HEK293 (cell line): ENCODE data around the gene THSD4.

Source experiments
- BCL11B ChIP-seq: fragments of 450-650 bp; formaldehyde crosslinking; IDR thresholded peaks from 2 replicates; pipeline ENCODE4 v1.5.1; 2016; ENCODE audit warnings: low read depth, missing biosample characterization, missing genetic modification characterization
- HOXA7 ChIP-seq: sonication (generic); formaldehyde crosslinking; IDR thresholded peaks from 2 replicates; pipeline ENCODE4 v1.8.1; 2022; ENCODE audit warnings: missing genetic modification reagents, borderline replicate concordance
- HOXC10 ChIP-seq: sonication (generic); formaldehyde crosslinking; IDR thresholded peaks from 2 replicates; pipeline ENCODE4 v1.8.1; 2023; ENCODE audit warnings: mild to moderate bottlenecking, missing genetic modification reagents
- KLF1 ChIP-seq: fragments of 450-650 bp; formaldehyde crosslinking; IDR thresholded peaks from 2 replicates; pipeline ENCODE4 v1.5.1; 2016; ENCODE audit warnings: missing biosample characterization, missing genetic modification characterization
- MYNN ChIP-seq: fragments of 450-650 bp; formaldehyde crosslinking; IDR thresholded peaks from 2 replicates; pipeline ENCODE4 v1.5.1; 2016; ENCODE audit warnings: missing biosample characterization, missing genetic modification characterization, borderline replicate concordance
- REPIN1 ChIP-seq: fragments of 450-650 bp; formaldehyde crosslinking; IDR thresholded peaks from 2 replicates; pipeline ENCODE4 v1.5.1; 2017; ENCODE audit warnings: missing biosample characterization, missing genetic modification characterization, low read depth
- WT1 ChIP-seq: fragments of 450-650 bp; formaldehyde crosslinking; IDR thresholded peaks from 2 replicates; pipeline ENCODE4 v1.5.1; 2016; ENCODE audit warnings: missing biosample characterization, missing genetic modification characterization
- ZBTB48 ChIP-seq: fragments of 450-650 bp; formaldehyde crosslinking; IDR thresholded peaks from 2 replicates; pipeline ENCODE4 v1.5.1; 2016; ENCODE audit warnings: missing biosample characterization, missing genetic modification characterization
- ZFHX2 ChIP-seq: fragments of 450-650 bp; formaldehyde crosslinking; conservative IDR thresholded peaks from 2 replicates; pipeline ENCODE4 v1.5.1; 2016; ENCODE audit warnings: missing biosample characterization, missing genetic modification characterization
- ZNF335 ChIP-seq: fragments of 450-650 bp; formaldehyde crosslinking; conservative IDR thresholded peaks from 2 replicates; pipeline ENCODE4 v1.5.1; 2016; ENCODE audit warnings: missing biosample characterization, missing genetic modification characterization
- ZNF426 ChIP-seq: fragments of 450-650 bp; formaldehyde crosslinking; IDR thresholded peaks from 2 replicates; pipeline ENCODE4 v1.5.1; 2017; ENCODE audit warnings: missing biosample characterization, missing genetic modification characterization, mild to moderate bottlenecking, inconsistent platforms, moderate library complexity
- ZNF501 ChIP-seq: fragments of 450-650 bp; formaldehyde crosslinking; IDR thresholded peaks from 2 replicates; pipeline ENCODE4 v1.5.1; 2016; ENCODE audit warnings: missing biosample characterization, missing genetic modification characterization
- ZNF529 ChIP-seq: fragments of 450-650 bp; formaldehyde crosslinking; IDR thresholded peaks from 2 replicates; pipeline ENCODE4 v1.5.1; 2017; ENCODE audit warnings: missing genetic modification characterization, missing biosample characterization; ENCODE audit not compliant: insufficient replicate concordance
- ZNF600 ChIP-seq: fragments of 450-650 bp; formaldehyde crosslinking; IDR thresholded peaks from 2 replicates; pipeline ENCODE4 v1.5.1; 2016; ENCODE audit warnings: missing biosample characterization, missing genetic modification characterization
- ZNF776 ChIP-seq: fragments of 450-650 bp; formaldehyde crosslinking; IDR thresholded peaks from 2 replicates; pipeline ENCODE4 v1.5.0; 2017; ENCODE audit warnings: missing biosample characterization, missing genetic modification characterization, borderline replicate concordance
- ZNF830 ChIP-seq: fragments of 450-650 bp; IDR thresholded peaks from 2 replicates; pipeline ENCODE4 v1.5.0; 2018; ENCODE audit warnings: missing biosample characterization, missing genetic modification characterization, low read depth, mild to moderate bottlenecking, moderate library complexity
- ZNF843 ChIP-seq: fragments of 450-650 bp; formaldehyde crosslinking; IDR thresholded peaks from 2 replicates; pipeline ENCODE4 v1.5.1; 2016; ENCODE audit warnings: missing biosample characterization, missing genetic modification characterization
- TF ChIP-seq, protein P1 (sequence below): fragments of 450-650 bp; formaldehyde crosslinking; IDR thresholded peaks from 2 replicates; pipeline ENCODE4 v1.5.1; 2017; ENCODE audit warnings: missing biosample characterization, missing genetic modification characterization
- TF ChIP-seq, protein P2 (sequence below): fragments of 450-650 bp; formaldehyde crosslinking; IDR thresholded peaks from 2 replicates; pipeline ENCODE4 v1.5.1; 2016; ENCODE audit warnings: missing biosample characterization, missing genetic modification characterization, borderline replicate concordance
- TF ChIP-seq, protein P3 (sequence below): fragments of 450-650 bp; formaldehyde crosslinking; IDR thresholded peaks from 2 replicates; pipeline ENCODE4 v1.5.1; 2016; ENCODE audit warnings: missing biosample characterization, missing genetic modification characterization
- TF ChIP-seq, protein P4 (sequence below): fragments of 450-650 bp; formaldehyde crosslinking; IDR thresholded peaks from 2 replicates; pipeline ENCODE4 v1.5.1; 2016; ENCODE audit warnings: missing biosample characterization, missing genetic modification characterization
- TF ChIP-seq, protein P5 (sequence below): fragments of 450-650 bp; formaldehyde crosslinking; IDR thresholded peaks from 2 replicates; pipeline ENCODE4 v1.5.1; 2016; ENCODE audit warnings: missing biosample characterization, missing genetic modification characterization
- TF ChIP-seq, protein P6 (sequence below): fragments of 450-650 bp; formaldehyde crosslinking; IDR thresholded peaks from 2 replicates; pipeline ENCODE4 v1.5.1; 2016; ENCODE audit warnings: missing biosample characterization, missing genetic modification characterization
- TF ChIP-seq, protein P7 (sequence below): fragments of 450-650 bp; formaldehyde crosslinking; IDR thresholded peaks from 2 replicates; pipeline ENCODE4 v1.5.1; 2016; ENCODE audit warnings: missing biosample characterization, missing genetic modification characterization, borderline replicate concordance

Gene THSD4

DNA sequence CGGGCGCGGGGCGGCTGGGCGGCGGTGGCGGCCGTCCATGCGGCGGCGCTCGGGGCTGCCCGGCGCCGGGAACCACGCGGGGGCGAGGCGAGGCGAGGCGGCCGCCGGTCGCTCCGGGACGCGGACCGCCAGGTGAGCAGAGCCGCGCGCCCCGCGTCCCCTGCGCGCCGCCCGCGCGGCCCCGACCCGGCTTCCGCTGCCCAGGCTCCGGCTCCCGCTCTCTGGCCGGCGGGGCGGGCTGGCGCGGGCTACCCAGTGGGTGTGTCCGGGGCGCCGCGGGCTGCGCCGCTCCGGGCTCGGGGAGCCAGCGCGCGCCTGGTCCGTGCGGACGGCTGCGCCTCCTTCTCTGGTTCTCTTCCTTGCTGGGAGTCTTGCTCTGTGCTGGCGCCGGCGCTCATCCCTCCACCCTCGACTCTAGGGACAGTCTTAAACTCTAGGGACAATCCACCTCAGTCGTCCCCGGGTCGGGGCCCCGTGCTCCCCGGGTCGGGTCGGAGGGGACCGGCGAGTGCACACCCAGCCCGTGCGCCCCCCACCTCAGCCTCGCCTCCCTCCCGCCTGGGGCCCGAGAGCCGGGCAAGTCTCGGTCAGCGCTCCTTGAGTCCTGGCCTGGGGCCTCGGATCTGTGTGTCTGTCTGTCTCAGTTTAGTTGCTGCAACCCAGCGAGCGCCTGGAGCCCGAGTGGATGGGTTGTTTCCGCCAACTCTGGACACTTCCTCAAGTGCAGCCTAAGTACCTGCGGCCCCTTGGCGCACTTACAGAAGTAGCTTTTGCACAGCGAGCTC, 488 bp downstream of the THSD4 start (continued):
- TF ChIP-seq, protein P1, sequence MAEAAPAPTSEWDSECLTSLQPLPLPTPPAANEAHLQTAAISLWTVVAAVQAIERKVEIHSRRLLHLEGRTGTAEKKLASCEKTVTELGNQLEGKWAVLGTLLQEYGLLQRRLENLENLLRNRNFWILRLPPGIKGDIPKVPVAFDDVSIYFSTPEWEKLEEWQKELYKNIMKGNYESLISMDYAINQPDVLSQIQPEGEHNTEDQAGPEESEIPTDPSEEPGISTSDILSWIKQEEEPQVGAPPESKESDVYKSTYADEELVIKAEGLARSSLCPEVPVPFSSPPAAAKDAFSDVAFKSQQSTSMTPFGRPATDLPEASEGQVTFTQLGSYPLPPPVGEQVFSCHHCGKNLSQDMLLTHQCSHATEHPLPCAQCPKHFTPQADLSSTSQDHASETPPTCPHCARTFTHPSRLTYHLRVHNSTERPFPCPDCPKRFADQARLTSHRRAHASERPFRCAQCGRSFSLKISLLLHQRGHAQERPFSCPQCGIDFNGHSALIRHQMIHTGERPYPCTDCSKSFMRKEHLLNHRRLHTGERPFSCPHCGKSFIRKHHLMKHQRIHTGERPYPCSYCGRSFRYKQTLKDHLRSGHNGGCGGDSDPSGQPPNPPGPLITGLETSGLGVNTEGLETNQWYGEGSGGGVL: peak; percentile 39; the same call in 1 of the 2 replicates
- TF ChIP-seq BCL11B (tag by site-specific recombination): peak; percentile 41; the same call in 1 of the 2 replicates
- no peak for TF ChIP-seq HOXC10 (CRISPR knock-in tag)
- TF ChIP-seq HOXA7 (CRISPR knock-in tag): no peak
- TF ChIP-seq, protein P2, sequence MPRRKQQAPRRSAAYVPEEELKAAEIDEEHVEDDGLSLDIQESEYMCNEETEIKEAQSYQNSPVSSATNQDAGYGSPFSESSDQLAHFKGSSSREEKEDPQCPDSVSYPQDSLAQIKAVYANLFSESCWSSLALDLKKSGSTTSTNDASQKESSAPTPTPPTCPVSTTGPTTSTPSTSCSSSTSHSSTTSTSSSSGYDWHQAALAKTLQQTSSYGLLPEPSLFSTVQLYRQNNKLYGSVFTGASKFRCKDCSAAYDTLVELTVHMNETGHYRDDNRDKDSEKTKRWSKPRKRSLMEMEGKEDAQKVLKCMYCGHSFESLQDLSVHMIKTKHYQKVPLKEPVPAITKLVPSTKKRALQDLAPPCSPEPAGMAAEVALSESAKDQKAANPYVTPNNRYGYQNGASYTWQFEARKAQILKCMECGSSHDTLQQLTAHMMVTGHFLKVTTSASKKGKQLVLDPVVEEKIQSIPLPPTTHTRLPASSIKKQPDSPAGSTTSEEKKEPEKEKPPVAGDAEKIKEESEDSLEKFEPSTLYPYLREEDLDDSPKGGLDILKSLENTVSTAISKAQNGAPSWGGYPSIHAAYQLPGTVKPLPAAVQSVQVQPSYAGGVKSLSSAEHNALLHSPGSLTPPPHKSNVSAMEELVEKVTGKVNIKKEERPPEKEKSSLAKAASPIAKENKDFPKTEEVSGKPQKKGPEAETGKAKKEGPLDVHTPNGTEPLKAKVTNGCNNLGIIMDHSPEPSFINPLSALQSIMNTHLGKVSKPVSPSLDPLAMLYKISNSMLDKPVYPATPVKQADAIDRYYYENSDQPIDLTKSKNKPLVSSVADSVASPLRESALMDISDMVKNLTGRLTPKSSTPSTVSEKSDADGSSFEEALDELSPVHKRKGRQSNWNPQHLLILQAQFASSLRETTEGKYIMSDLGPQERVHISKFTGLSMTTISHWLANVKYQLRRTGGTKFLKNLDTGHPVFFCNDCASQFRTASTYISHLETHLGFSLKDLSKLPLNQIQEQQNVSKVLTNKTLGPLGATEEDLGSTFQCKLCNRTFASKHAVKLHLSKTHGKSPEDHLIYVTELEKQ (tag by site-specific recombination): no peak
- no peak for TF ChIP-seq ZNF426
- TF ChIP-seq, protein P3, sequence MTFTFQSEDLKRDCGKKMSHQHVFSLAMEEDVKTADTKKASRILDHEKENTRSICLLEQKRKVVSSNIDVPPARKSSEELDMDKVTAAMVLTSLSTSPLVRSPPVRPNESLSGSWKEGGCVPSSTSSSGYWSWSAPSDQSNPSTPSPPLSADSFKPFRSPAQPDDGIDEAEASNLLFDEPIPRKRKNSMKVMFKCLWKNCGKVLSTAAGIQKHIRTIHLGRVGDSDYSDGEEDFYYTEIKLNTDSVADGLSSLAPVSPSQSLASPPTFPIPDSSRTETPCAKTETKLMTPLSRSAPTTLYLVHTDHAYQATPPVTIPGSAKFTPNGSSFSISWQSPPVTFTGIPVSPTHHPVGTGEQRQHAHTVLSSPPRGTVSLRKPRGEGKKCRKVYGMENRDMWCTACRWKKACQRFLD (tag by site-specific recombination): no peak
- no peak for TF ChIP-seq MYNN (tag by site-specific recombination)
- TF ChIP-seq WT1 (tag by site-specific recombination): no peak
- TF ChIP-seq ZNF335 (tag by site-specific recombination): peak; percentile 93
- TF ChIP-seq ZNF776: no peak
- TF ChIP-seq, protein P4, sequence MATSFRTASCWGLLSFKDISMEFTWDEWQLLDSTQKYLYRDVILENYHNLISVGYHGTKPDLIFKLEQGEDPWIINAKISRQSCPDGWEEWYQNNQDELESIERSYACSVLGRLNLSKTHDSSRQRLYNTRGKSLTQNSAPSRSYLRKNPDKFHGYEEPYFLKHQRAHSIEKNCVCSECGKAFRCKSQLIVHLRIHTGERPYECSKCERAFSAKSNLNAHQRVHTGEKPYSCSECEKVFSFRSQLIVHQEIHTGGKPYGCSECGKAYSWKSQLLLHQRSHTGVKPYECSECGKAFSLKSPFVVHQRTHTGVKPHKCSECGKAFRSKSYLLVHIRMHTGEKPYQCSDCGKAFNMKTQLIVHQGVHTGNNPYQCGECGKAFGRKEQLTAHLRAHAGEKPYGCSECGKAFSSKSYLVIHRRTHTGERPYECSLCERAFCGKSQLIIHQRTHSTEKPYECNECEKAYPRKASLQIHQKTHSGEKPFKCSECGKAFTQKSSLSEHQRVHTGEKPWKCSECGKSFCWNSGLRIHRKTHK (tag by site-specific recombination): no peak
- 0 out of 2 replicates have a peak, but pooled peaks have one; percentile 22 for TF ChIP-seq ZNF843 (tag by site-specific recombination)
- no peak for TF ChIP-seq REPIN1
- TF ChIP-seq ZNF600: peak; percentile 70
- 0 out of 2 replicates have a peak, but pooled peaks have one; percentile 17 for TF ChIP-seq KLF1 (tag by site-specific recombination)
- TF ChIP-seq, protein P5, sequence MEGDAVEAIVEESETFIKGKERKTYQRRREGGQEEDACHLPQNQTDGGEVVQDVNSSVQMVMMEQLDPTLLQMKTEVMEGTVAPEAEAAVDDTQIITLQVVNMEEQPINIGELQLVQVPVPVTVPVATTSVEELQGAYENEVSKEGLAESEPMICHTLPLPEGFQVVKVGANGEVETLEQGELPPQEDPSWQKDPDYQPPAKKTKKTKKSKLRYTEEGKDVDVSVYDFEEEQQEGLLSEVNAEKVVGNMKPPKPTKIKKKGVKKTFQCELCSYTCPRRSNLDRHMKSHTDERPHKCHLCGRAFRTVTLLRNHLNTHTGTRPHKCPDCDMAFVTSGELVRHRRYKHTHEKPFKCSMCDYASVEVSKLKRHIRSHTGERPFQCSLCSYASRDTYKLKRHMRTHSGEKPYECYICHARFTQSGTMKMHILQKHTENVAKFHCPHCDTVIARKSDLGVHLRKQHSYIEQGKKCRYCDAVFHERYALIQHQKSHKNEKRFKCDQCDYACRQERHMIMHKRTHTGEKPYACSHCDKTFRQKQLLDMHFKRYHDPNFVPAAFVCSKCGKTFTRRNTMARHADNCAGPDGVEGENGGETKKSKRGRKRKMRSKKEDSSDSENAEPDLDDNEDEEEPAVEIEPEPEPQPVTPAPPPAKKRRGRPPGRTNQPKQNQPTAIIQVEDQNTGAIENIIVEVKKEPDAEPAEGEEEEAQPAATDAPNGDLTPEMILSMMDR (tag by site-specific recombination): peak; percentile 29; the same call in 1 of the 2 replicates
- no peak for TF ChIP-seq ZFHX2 (tag by site-specific recombination)
- peak; percentile 100 for TF ChIP-seq ZBTB48 (tag by site-specific recombination)
- TF ChIP-seq ZNF501 (tag by site-specific recombination): peak; percentile 62; the same call in 1 of the 2 replicates
- TF ChIP-seq ZNF830 (tag by site-specific recombination): no peak
- TF ChIP-seq ZNF529 (tag by site-specific recombination): no peak
- TF ChIP-seq, protein P6, sequence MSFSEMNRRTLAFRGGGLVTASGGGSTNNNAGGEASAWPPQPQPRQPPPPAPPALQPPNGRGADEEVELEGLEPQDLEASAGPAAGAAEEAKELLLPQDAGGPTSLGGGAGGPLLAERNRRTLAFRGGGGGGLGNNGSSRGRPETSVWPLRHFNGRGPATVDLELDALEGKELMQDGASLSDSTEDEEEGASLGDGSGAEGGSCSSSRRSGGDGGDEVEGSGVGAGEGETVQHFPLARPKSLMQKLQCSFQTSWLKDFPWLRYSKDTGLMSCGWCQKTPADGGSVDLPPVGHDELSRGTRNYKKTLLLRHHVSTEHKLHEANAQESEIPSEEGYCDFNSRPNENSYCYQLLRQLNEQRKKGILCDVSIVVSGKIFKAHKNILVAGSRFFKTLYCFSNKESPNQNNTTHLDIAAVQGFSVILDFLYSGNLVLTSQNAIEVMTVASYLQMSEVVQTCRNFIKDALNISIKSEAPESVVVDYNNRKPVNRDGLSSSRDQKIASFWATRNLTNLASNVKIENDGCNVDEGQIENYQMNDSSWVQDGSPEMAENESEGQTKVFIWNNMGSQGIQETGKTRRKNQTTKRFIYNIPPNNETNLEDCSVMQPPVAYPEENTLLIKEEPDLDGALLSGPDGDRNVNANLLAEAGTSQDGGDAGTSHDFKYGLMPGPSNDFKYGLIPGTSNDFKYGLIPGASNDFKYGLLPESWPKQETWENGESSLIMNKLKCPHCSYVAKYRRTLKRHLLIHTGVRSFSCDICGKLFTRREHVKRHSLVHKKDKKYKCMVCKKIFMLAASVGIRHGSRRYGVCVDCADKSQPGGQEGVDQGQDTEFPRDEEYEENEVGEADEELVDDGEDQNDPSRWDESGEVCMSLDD (tag by site-specific recombination): no peak; the same call in 1 of the 2 replicates
- TF ChIP-seq, protein P7, sequence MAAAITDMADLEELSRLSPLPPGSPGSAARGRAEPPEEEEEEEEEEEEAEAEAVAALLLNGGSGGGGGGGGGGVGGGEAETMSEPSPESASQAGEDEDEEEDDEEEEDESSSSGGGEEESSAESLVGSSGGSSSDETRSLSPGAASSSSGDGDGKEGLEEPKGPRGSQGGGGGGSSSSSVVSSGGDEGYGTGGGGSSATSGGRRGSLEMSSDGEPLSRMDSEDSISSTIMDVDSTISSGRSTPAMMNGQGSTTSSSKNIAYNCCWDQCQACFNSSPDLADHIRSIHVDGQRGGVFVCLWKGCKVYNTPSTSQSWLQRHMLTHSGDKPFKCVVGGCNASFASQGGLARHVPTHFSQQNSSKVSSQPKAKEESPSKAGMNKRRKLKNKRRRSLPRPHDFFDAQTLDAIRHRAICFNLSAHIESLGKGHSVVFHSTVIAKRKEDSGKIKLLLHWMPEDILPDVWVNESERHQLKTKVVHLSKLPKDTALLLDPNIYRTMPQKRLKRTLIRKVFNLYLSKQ: no peak
